Skeletal muscle tissue (tissue), 4 donors: Measurements from ENCODE around the gene STXBP5L. TPM values are rescaled to one million over a fixed set of nuclear protein-coding genes. Genes with fewer than 3 reads are reported as not detected.
"Not testable (repeated sequence)": the region's sequence is repeated elsewhere in the genome, so short reads cannot be mapped to it uniquely, and the experiment has no call there.

ENCODE experiments used
- H3K27ac ChIP-seq: one replicate; pipeline ENCODE4 v1.7.0; 2013; ENCODE audit warnings: mild to moderate bottlenecking, low read depth, low read length, inconsistent platforms
- H3K27me3 ChIP-seq, 3 donors: one replicate each; pipeline ENCODE4 v1.7.0; 2013; ENCODE audit warnings: low read length in 3 of 3; ENCODE audit not compliant: control insufficient read depth in 3 of 3, insufficient read depth in 3 of 3
- H3K36me3 ChIP-seq, 3 donors: one replicate each; pipeline ENCODE4 v1.7.0; 2013; ENCODE audit warnings: low read length in 3 of 3; ENCODE audit not compliant: control insufficient read depth in 3 of 3, insufficient read depth in 3 of 3
- H3K4me1 ChIP-seq, 3 donors: one replicate each; pipeline ENCODE4 v1.7.0; 2013; ENCODE audit warnings: low read length in 3 of 3, mild to moderate bottlenecking in 3 of 3; ENCODE audit not compliant: control insufficient read depth in 3 of 3, insufficient read depth in 3 of 3
- H3K4me3 ChIP-seq, 3 donors: one replicate each; pipeline ENCODE4 v1.7.0; 2013; ENCODE audit warnings: low read length in 3 of 3
- H3K9ac ChIP-seq, 3 donors: one replicate each; pipeline ENCODE4 v1.7.0; 2013; ENCODE audit warnings: low read length in 3 of 3, mild to moderate bottlenecking in 3 of 3, moderate library complexity in 2 of 3, low read depth in 1 of 3
- H3K9me3 ChIP-seq, 3 donors: one replicate each; pipeline ENCODE4 v1.7.0; 2013; ENCODE audit warnings: low read length in 3 of 3; ENCODE audit not compliant: control insufficient read depth in 3 of 3
- total RNA-seq: library from RNA; depleted of rRNA; stranded (reverse); fragments of >200 nt; gene quantifications from one replicate; pipeline ENCODE4 v1.2.3, GENCODE V29; 2014
- donor health status: Osteomylitis.

The STXBP5L gene
- total RNA-seq, 1 donor from 2014 or later, result not detected

GRCh38 chr3:121274411-121274810 is 366.4 kb downstream of the STXBP5L start:
- Histone ChIP-seq H3K4me3 (no peak overlapping the region), H3K27me3 (no peaks in the 10 kb centered on the region), H3K9me3 (peaks cover 0 to 4% (median 2%) of the 10 kb centered on the region in 3 donors), H3K9ac (no peak overlapping the region), H3K36me3 (no peaks in the 10 kb centered on the region), H3K4me1 (no peaks in the 10 kb centered on the region), H3K27ac (no peak overlapping the region)

GRCh38 chr3:121295452-121295851 is 387.4 kb downstream of the STXBP5L start:
- Histone ChIP-seq H3K4me1 (no peaks in the 10 kb centered on the region), H3K27me3 (no peaks in the 10 kb centered on the region), H3K36me3 (no peaks in the 10 kb centered on the region), H3K4me3 (no peak overlapping the region), H3K9me3 (no peaks in the 10 kb centered on the region), H3K27ac (no peak overlapping the region), H3K9ac (no peak overlapping the region)

- Histone ChIP-seq H3K9ac (no peak overlapping the region), H3K9me3 (no peaks in the 10 kb centered on the region), H3K36me3 (no peaks in the 10 kb centered on the region), H3K27me3 (no peaks in the 10 kb centered on the region), H3K4me3 (no peak overlapping the region), H3K27ac (no peak overlapping the region), H3K4me1 (no peaks in the 10 kb centered on the region)
Measured at GRCh38 chr3:121295979-121296378, 388.0 kb downstream of the STXBP5L start.

- Histone ChIP-seq H3K9me3 (peaks cover 0 to 3% (median 0%) of the 10 kb centered on the region in 3 donors), H3K4me3 (no peak overlapping the region), H3K36me3 (no peaks in the 10 kb centered on the region), H3K4me1 (no peaks in the 10 kb centered on the region), H3K27me3 (no peaks in the 10 kb centered on the region), H3K27ac (no peak overlapping the region), H3K9ac (no peak overlapping the region)
Measured at GRCh38 chr3:121324320-121324719, 416.3 kb downstream of the STXBP5L start.

- no peak overlapping the region for H3K4me3 ChIP-seq
- no peak overlapping the region for H3K9ac ChIP-seq
- no peaks in the 10 kb centered on the region for H3K4me1 ChIP-seq
- H3K36me3 ChIP-seq, result no peaks in the 10 kb centered on the region
- H3K27me3 ChIP-seq, result no peaks in the 10 kb centered on the region
- no peaks in the 10 kb centered on the region for H3K9me3 ChIP-seq
- no peak overlapping the region for H3K27ac ChIP-seq
Measured at GRCh38 chr3:121330118-121330517, 422.1 kb downstream of the STXBP5L start.

GRCh38 chr3:121330634-121331033 is 422.6 kb downstream of the STXBP5L start:
- H3K9me3 ChIP-seq, result no peaks in the 10 kb centered on the region
- H3K36me3 ChIP-seq, result no peaks in the 10 kb centered on the region
- no peaks in the 10 kb centered on the region for H3K4me1 ChIP-seq

GRCh38 chr3:121355960-121356359 is 448.0 kb downstream of the STXBP5L start:
- not testable (repeated sequence) for H3K27me3 ChIP-seq, H3K27ac ChIP-seq, H3K36me3 ChIP-seq, H3K4me3 ChIP-seq, H3K4me1 ChIP-seq, H3K9ac ChIP-seq, H3K9me3 ChIP-seq

More at GRCh38 chr3:121330634-121331033, 422.6 kb downstream of the STXBP5L start:
- Histone ChIP-seq H3K27me3 (no peaks in the 10 kb centered on the region), H3K9ac (no peak overlapping the region), H3K4me3 (no peak overlapping the region), H3K27ac (no peak overlapping the region)

- no peaks in the 10 kb centered on the region for H3K36me3 ChIP-seq
- H3K4me1 ChIP-seq, result no peaks in the 10 kb centered on the region
- peaks cover 0 to 4% (median 2%) of the 10 kb centered on the region in 3 donors for H3K9me3 ChIP-seq
- H3K27ac ChIP-seq, result no peak overlapping the region
- H3K27me3 ChIP-seq, result no peaks in the 10 kb centered on the region
- H3K4me3 ChIP-seq, result no peak overlapping the region
- no peak overlapping the region for H3K9ac ChIP-seq
Measured at GRCh38 chr3:121362035-121362734, 454.2 kb downstream of the STXBP5L start.

GRCh38 chr3:121388308-121388707 is 480.3 kb downstream of the STXBP5L start:
- not testable (repeated sequence) for H3K36me3 ChIP-seq, H3K27me3 ChIP-seq, H3K9me3 ChIP-seq, H3K4me1 ChIP-seq, H3K4me3 ChIP-seq, H3K27ac ChIP-seq, H3K9ac ChIP-seq

- not testable (repeated sequence) for H3K9me3 ChIP-seq, H3K4me3 ChIP-seq, H3K4me1 ChIP-seq, H3K27ac ChIP-seq, H3K27me3 ChIP-seq, H3K36me3 ChIP-seq, H3K9ac ChIP-seq
Measured at GRCh38 chr3:121395967-121396366, 488.0 kb downstream of the STXBP5L start.
